Endothelial cell of umbilical vein (primary cell): ENCODE results near the gene SLC8A1. TPM values are rescaled to one million over a fixed set of nuclear protein-coding genes. Genes with fewer than 3 reads are reported as not detected.

Source experiments
- BruUV-seq: library from RNA; stranded (reverse); fragments of 400-500 nt; replicated peaks from 2 replicates; lab custom pipeline; 2021; lab: Mats Ljungman, UMichigan
- CTCF ChIA-PET: fragments of 300-600, 350-600 bp; sonication (Branson Sonifier 250); formaldehyde crosslinking; loops from one replicate; lab custom pipeline; 2021; ENCODE audit warnings: antibody characterized with exemption, inconsistent platforms; lab: Charles Lee
- POLR2A ChIA-PET: fragments of 300-600, 350-600 bp; sonication (Branson Sonifier 250); formaldehyde crosslinking; loops from one replicate; lab custom pipeline; 2021; ENCODE audit warnings: antibody characterized with exemption, inconsistent platforms; lab: Charles Lee
- DNase-seq: peaks from one replicate; pipeline ENCODE4 v3.0.0-alpha.2; 2011; ENCODE audit warnings: low read depth, low spot score
- FAIRE-seq: peaks from 2 replicates; lab custom pipeline; 2011; peaks lifted over from hg19 to GRCh38; lab: Jason Lieb, UNC
- H2AFZ ChIP-seq: 2 replicates; pipeline ENCODE4 v1.6.0; 2012; ENCODE audit warnings: low read depth, low read length, control low read depth, inconsistent platforms
- H3K27ac ChIP-seq: 2 replicates; pipeline ENCODE4 v1.5.1; 2011; ENCODE audit warnings: low read depth, mild to moderate bottlenecking, control low read depth, low read length, moderate library complexity; ENCODE audit not compliant: insufficient read depth
- H3K27me3 ChIP-seq, 2 experiments: 2 replicates each; pipeline versions ENCODE4 v1.6.0 to v1.6.1; 2011; ENCODE audit warnings: low read length in 2 of 2, mixed read lengths in 1 of 2; ENCODE audit not compliant: control insufficient read depth in 2 of 2, insufficient read depth in 2 of 2
- H3K36me3 ChIP-seq, 2 experiments: 2 replicates in 1 of 2; 3 replicates in 1 of 2; pipeline ENCODE4 v1.5.1; 2011; ENCODE audit warnings: low read length in 2 of 2, mild to moderate bottlenecking in 1 of 2, moderate library complexity in 1 of 2; ENCODE audit not compliant: control insufficient read depth in 2 of 2, insufficient read depth in 2 of 2; ENCODE audit errors: extremely low read depth in 1 of 2
- H3K4me1 ChIP-seq: 3 replicates; pipeline ENCODE4 v1.5.1; 2011; ENCODE audit warnings: mild to moderate bottlenecking, low read length; ENCODE audit not compliant: control insufficient read depth, insufficient read depth; ENCODE audit errors: extremely low read depth
- H3K4me2 ChIP-seq: 2 replicates; pipeline ENCODE4 v1.6.1; 2011; ENCODE audit warnings: low read length, control low read depth, mixed read lengths; ENCODE audit not compliant: insufficient read depth
- H3K4me3 ChIP-seq, 3 experiments: fragments of 200-600 bp in 1 of 3; sonication (generic), shearing (Covaris generic) in 1 of 3; replicated peaks in 1 of 3; 2 replicates each; pipeline ENCODE4 v1.5.1; 2011 to 2016; ENCODE audit warnings: control low read depth in 3 of 3, low read length in 3 of 3, mild to moderate bottlenecking in 2 of 3, inconsistent platforms in 1 of 3, low read depth in 1 of 3, moderate library complexity in 1 of 3; ENCODE audit not compliant: insufficient read depth in 1 of 3
- H3K79me2 ChIP-seq: 2 replicates; pipeline ENCODE4 v1.6.0; 2012; ENCODE audit warnings: low read length, inconsistent platforms; ENCODE audit not compliant: control insufficient read depth, insufficient read depth
- H3K9ac ChIP-seq: replicated peaks from 2 replicates; pipeline ENCODE3; 2011; ENCODE audit warnings: low read length, control low read depth; ENCODE audit not compliant: insufficient read depth; ENCODE audit errors: extremely low read depth
- H3K9me1 ChIP-seq: replicated peaks from 3 replicates; pipeline ENCODE4 v1.6.0; 2011; ENCODE audit warnings: mild to moderate bottlenecking, low read length; ENCODE audit not compliant: control insufficient read depth, insufficient read depth; ENCODE audit errors: extremely low read depth
- H3K9me3 ChIP-seq: replicated peaks from 2 replicates; pipeline ENCODE4 v1.5.1; 2012; ENCODE audit warnings: low read length, inconsistent platforms; ENCODE audit not compliant: control insufficient read depth, insufficient read depth
- H4K20me1 ChIP-seq: replicated peaks from 2 replicates; pipeline ENCODE3; 2011; ENCODE audit warnings: mild to moderate bottlenecking, low read length; ENCODE audit not compliant: control insufficient read depth, insufficient read depth; ENCODE audit errors: extremely low read depth
- EZH2 ChIP-seq: IDR thresholded peaks from 2 replicates; pipeline ENCODE4 v1.6.1; 2012; ENCODE audit warnings: borderline replicate concordance, low read depth, mild to moderate bottlenecking, moderate library complexity, low read length, inconsistent platforms; ENCODE audit not compliant: severe bottlenecking
- FOS ChIP-seq: IDR thresholded peaks from 2 replicates; pipeline ENCODE4 v1.6.1; 2011; ENCODE audit warnings: mild to moderate bottlenecking, low read length, moderate library complexity, borderline replicate concordance; ENCODE audit not compliant: insufficient read depth
- GATA2 ChIP-seq: IDR thresholded peaks from 2 replicates; pipeline ENCODE4 v1.7.0; 2011; ENCODE audit warnings: low read depth, mild to moderate bottlenecking, moderate library complexity, mixed read lengths, low read length; ENCODE audit not compliant: insufficient read length, insufficient read depth
- JUN ChIP-seq: IDR thresholded peaks from 2 replicates; pipeline ENCODE4 v1.6.1; 2011; ENCODE audit warnings: borderline replicate concordance, low read depth; ENCODE audit not compliant: insufficient read length, insufficient read depth
- MYC ChIP-seq: IDR thresholded peaks from one replicate; pipeline ENCODE4 v1.6.1; 2011; ENCODE audit warnings: mild to moderate bottlenecking, low read depth, low read length
- POLR2A ChIP-seq: IDR thresholded peaks from 2 replicates; pipeline ENCODE4 v1.6.1; 2012; ENCODE audit warnings: low read depth, mild to moderate bottlenecking, control low read depth, low read length
- POLR2AphosphoS5 ChIP-seq: IDR thresholded peaks from 2 replicates; pipeline ENCODE4 v1.6.1; 2012; ENCODE audit warnings: low read depth, mild to moderate bottlenecking, control low read depth, low read length, moderate library complexity; ENCODE audit not compliant: insufficient read depth
- dilution Hi-C: fragments of 300-500 bp; cut with MboI; formaldehyde crosslinking; loops from one replicate; pipeline ENCODE4 v1.15.0; 2019; ENCODE audit warnings: low sequenced_read_pairs; ENCODE audit not compliant: extremely low pct_ligation_motif_present
- intact Hi-C: fragments of 100-400 bp; cut with micrococcal nuclease; formaldehyde crosslinking; loops from one replicate; pipeline ENCODE4 v1.10.0; 2022
- polyA plus RNA-seq, 4 experiments: library from polyadenylated mRNA; depleted of rRNA in 3 of 4; stranded (reverse) in 3 of 4; unstranded in 1 of 4; fragments of >200 nt; gene quantifications; 2 replicates each; pipeline versions ENCODE4 v1.2.1 to v1.2.3, GENCODE V29; 2011 to 2012; ENCODE audit warnings: missing spikeins in 1 of 4
- total RNA-seq: library from RNA; stranded (reverse); gene quantifications from 2 replicates; pipeline ENCODE4 v1.2.3, GENCODE V29; 2021
- TF ChIP-seq, protein P1 (sequence below), 2 donors: IDR thresholded peaks; 1 replicate in 1 of 2; 2 replicates in 1 of 2; pipeline ENCODE4 v1.5.1; 2011; ENCODE audit warnings: low read length in 2 of 2, mild to moderate bottlenecking in 2 of 2, moderate library complexity in 2 of 2, control low read depth in 1 of 2, inconsistent platforms in 1 of 2, low read depth in 1 of 2; ENCODE audit not compliant: insufficient read depth in 1 of 2; ENCODE audit errors: extremely low read depth in 1 of 2
- TF ChIP-seq, protein P2 (sequence below): IDR thresholded peaks from 2 replicates; pipeline ENCODE4 v1.6.1; 2011; ENCODE audit not compliant: insufficient read depth, insufficient read length

SLC8A1 gene
- total and polyA plus RNA-seq, 2 donors (not counting 3 experiments of a cell fraction or from before 2014, with no cell fraction given): 0.19 to 1.8 TPM

DNA sequence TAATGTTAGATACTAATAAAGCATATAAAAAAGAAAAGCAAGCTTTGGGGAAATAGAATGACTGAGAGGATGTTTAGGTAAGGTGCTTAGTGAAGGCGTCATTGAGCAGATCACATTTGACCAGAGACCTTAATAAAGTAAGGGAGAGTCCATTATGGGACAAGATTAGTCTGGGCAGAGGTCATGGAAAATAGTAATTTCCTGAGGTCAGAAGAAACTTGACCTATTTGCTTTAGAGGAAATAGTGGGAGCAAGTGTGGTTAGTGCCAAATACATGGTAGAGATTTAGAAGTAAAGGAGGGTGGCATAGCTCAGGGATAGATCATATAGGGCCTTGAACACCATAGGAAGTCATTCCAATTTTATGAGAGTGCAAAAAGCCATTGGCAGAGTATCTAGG is 24.5 kb upstream of the SLC8A1 start:
- dilution Hi-C loops (no loop called here), intact Hi-C loops (no loop called here)
- Histone ChIP-seq H3K36me3 (no peaks in the 10 kb centered on the region), H3K9ac (no peak overlapping the region), H3K4me2 (no peak overlapping the region), H3K9me1 (no peaks in the 10 kb centered on the region), H3K9me3 (no peaks in the 10 kb centered on the region), H3K4me3 (no peak overlapping the region), H3K4me1 (no peaks in the 10 kb centered on the region), H2AFZ (no peak overlapping the region), H3K27ac (no peak overlapping the region), H3K79me2 (no peaks in the 10 kb centered on the region), H3K27me3 (no peaks in the 10 kb centered on the region), H4K20me1 (no peaks in the 10 kb centered on the region)
- TF ChIP-seq POLR2A: no peak
- TF ChIP-seq GATA2: no peak
- TF ChIP-seq EZH2: no peak
- DNase-seq: no peak
- BruUV-seq: no TSS peak
- ChIA-PET POLR2A (no interaction called here), CTCF (no interaction called here)
- FAIRE-seq: no peak

DNA sequence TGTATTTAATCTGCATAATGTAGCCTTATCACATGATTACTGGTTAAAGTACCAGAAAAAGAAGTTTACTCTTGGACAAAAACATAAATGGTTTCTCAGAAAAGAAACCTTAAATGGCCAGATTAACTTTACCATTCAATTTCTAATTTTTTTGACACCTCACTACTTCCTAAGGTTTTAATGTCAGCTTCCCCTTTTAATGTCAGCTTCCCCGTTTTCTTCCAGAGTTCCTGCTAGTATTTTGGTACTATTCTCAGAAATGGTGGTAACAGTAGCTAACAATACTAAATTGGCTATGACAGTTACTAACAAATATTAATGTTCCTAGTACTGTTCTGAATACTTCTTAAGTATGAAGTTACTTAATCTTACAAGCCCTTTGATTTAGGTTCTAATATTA is 22.4 kb upstream of the SLC8A1 start:
- Histone ChIP-seq H3K9ac (no peak overlapping the region), H3K79me2 (no peaks in the 10 kb centered on the region), H3K9me3 (no peaks in the 10 kb centered on the region), H3K36me3 (no peaks in the 10 kb centered on the region), H3K27ac (no peak overlapping the region), H3K4me3 (no peak overlapping the region), H3K9me1 (no peaks in the 10 kb centered on the region), H4K20me1 (no peaks in the 10 kb centered on the region), H3K27me3 (no peaks in the 10 kb centered on the region), H2AFZ (no peak overlapping the region), H3K4me2 (no peak overlapping the region), H3K4me1 (no peaks in the 10 kb centered on the region)
- dilution Hi-C loops: no loop called here
- no peak for DNase-seq
- FAIRE-seq: no peak
- intact Hi-C loops: no loop called here
- BruUV-seq: no TSS peak
- CTCF ChIA-PET: interaction anchor here (0.7 to 1.7 kb wide), 4 partner anchors 14 to 561 kb away, joined by 3 to 4 read pairs (median 3); no protein-coding TSS in a partner anchor
- POLR2A ChIA-PET: no interaction called here
- TF ChIP-seq MYC: no peak
- TF ChIP-seq JUN: no peak
- TF ChIP-seq, protein P1, sequence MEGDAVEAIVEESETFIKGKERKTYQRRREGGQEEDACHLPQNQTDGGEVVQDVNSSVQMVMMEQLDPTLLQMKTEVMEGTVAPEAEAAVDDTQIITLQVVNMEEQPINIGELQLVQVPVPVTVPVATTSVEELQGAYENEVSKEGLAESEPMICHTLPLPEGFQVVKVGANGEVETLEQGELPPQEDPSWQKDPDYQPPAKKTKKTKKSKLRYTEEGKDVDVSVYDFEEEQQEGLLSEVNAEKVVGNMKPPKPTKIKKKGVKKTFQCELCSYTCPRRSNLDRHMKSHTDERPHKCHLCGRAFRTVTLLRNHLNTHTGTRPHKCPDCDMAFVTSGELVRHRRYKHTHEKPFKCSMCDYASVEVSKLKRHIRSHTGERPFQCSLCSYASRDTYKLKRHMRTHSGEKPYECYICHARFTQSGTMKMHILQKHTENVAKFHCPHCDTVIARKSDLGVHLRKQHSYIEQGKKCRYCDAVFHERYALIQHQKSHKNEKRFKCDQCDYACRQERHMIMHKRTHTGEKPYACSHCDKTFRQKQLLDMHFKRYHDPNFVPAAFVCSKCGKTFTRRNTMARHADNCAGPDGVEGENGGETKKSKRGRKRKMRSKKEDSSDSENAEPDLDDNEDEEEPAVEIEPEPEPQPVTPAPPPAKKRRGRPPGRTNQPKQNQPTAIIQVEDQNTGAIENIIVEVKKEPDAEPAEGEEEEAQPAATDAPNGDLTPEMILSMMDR (IDR thresholded peaks at IDR 0.05; ENCODE audit: extremely low read depth in 1 of 2, insufficient read depth in 1 of 2, low read depth in 1 of 2, low read length in 2 of 2): no peak
- TF ChIP-seq, protein P2, sequence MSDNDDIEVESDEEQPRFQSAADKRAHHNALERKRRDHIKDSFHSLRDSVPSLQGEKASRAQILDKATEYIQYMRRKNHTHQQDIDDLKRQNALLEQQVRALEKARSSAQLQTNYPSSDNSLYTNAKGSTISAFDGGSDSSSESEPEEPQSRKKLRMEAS: no peak
- TF ChIP-seq POLR2AphosphoS5: no peak
- no peak for TF ChIP-seq FOS
- TF ChIP-seq POLR2A: no peak
- no peak for TF ChIP-seq GATA2
- no peak for TF ChIP-seq EZH2
